IMR-90 (cell line): Measurements from ENCODE around the gene SEMA3C.

Source experiments
- BHLHE40 ChIP-seq: fragments of 150-350 bp; IDR thresholded peaks from 2 replicates; pipeline ENCODE4 v1.6.1; 2016; ENCODE audit warnings: mild to moderate bottlenecking, low read depth, low read length
- CEBPB ChIP-seq: IDR thresholded peaks from 2 replicates; pipeline ENCODE4 v1.6.1; 2012; ENCODE audit warnings: low read depth, low read length, improper control_type of control experiment
- CTCF ChIP-seq: conservative IDR thresholded peaks from 2 replicates; pipeline ENCODE4 v1.5.1; 2012; ENCODE audit warnings: mild to moderate bottlenecking, low read depth, low read length, improper control_type of control experiment
- ELK1 ChIP-seq: fragments of 150-350 bp; IDR thresholded peaks from 2 replicates; pipeline ENCODE4 v1.6.1; 2016; ENCODE audit warnings: low read depth, mild to moderate bottlenecking, low read length, moderate library complexity, borderline replicate concordance
- FOS ChIP-seq: fragments of 150-350 bp; IDR thresholded peaks from 2 replicates; pipeline ENCODE4 v1.6.1; 2016; ENCODE audit warnings: low read depth, low read length
- POLR2A ChIP-seq: IDR thresholded peaks from 2 replicates; pipeline ENCODE4 v1.6.1; 2012; ENCODE audit warnings: mild to moderate bottlenecking, low read depth, low read length
- SMC3 ChIP-seq: fragments of 150-350 bp; IDR thresholded peaks from 2 replicates; pipeline ENCODE4 v1.6.1; 2016; ENCODE audit warnings: low read depth, mild to moderate bottlenecking, antibody characterized with exemption, low read length, moderate library complexity
- USF2 ChIP-seq: fragments of 150-350 bp; IDR thresholded peaks from 2 replicates; pipeline ENCODE4 v1.6.1; 2017; ENCODE audit warnings: mild to moderate bottlenecking, antibody characterized with exemption, low read length, low read depth

GRCh38 chr7:80783186-80783677 is 135.6 kb downstream of the SEMA3C start:
- no peak for TF ChIP-seq CTCF
- no peak for TF ChIP-seq SMC3
- TF ChIP-seq BHLHE40 = no peak
- no peak for TF ChIP-seq POLR2A
- no peak for TF ChIP-seq FOS
- TF ChIP-seq CEBPB = no peak
- TF ChIP-seq USF2 = no peak
- TF ChIP-seq ELK1 = no peak
